Tibial artery (tissue), 4 donors: ENCODE data around the gene USHBP1.
"Not testable (repeated sequence)": the region's sequence is repeated elsewhere in the genome, so short reads cannot be mapped to it uniquely, and the experiment has no call there.

Experiments used
- DNase-seq, 2 donors: peaks; one replicate each; pipeline ENCODE4 v3.0.0-alpha.2; 2019
- H3K27ac ChIP-seq, 2 donors: fragments of 200-600 bp; sonication (generic) in 1 of 2; 1 replicate in 1 of 2; 2 replicates in 1 of 2; pipeline ENCODE4 v1.5.1; 2018 to 2019; ENCODE audit warnings: mild to moderate bottlenecking in 1 of 2
- H3K27me3 ChIP-seq, 2 donors: fragments of 200-600 bp; sonication (generic) in 1 of 2; one replicate each; pipeline versions ENCODE4 v1.5.1 to v1.6.0; 2016 to 2019
- H3K36me3 ChIP-seq, 3 donors: fragments of 200-600 bp; sonication (generic) in 2 of 3; one replicate each; pipeline ENCODE4 v1.5.1; 2016 to 2019; ENCODE audit warnings: mild to moderate bottlenecking in 2 of 3
- H3K4me1 ChIP-seq, 4 donors: fragments of 200-600 bp; sonication (generic) in 2 of 4; 1 replicate in 3 of 4; 2 replicates in 1 of 4; pipeline ENCODE4 v1.5.1; 2016 to 2019
- H3K4me3 ChIP-seq, 2 donors: fragments of 200-600 bp; sonication (generic) in 1 of 2; 1 replicate in 1 of 2; 2 replicates in 1 of 2; pipeline ENCODE4 v1.5.1; 2018 to 2019; ENCODE audit warnings: mild to moderate bottlenecking in 2 of 2
- H3K9me3 ChIP-seq, 3 donors: fragments of 200-600 bp; sonication (generic) in 1 of 3; one replicate each; pipeline ENCODE4 v1.5.1; 2016 to 2019
- CTCF ChIP-seq, 2 experiments: fragments of 200-600 bp in 1 of 2; fragments of 450-650 bp in 1 of 2; IDR thresholded peaks; one replicate each; pipeline ENCODE4 v1.5.1; 2017 to 2019; ENCODE audit warnings: antibody characterized with exemption in 2 of 2, mild to moderate bottlenecking in 1 of 2, moderate library complexity in 1 of 2
- intact Hi-C: fragments of 100-400 bp; cut with DNase I; formaldehyde crosslinking; loops from one replicate; pipeline ENCODE4 v1.15.0; 2023; ENCODE audit warnings: low total_unique reads

USHBP1 gene

GRCh38 chr19:17300992-17301619, 36.6 kb upstream of the USHBP1 start:
- H3K4me1 ChIP-seq = peaks cover 0 to 34% (median 26%) of the 10 kb centered on the region in 4 donors
- H3K4me3 ChIP-seq = no peak overlapping the region
- peaks cover 0 to 39% (median 13%) of the 10 kb centered on the region in 3 donors for H3K36me3 ChIP-seq
- no peak overlapping the region for H3K27ac ChIP-seq
- intact Hi-C loops = loop anchor here (5.0 kb wide), 1 partner anchor 86 kb away; no protein-coding TSS in a partner anchor
- DNase-seq = no peak
- H3K27me3 ChIP-seq = no peaks in the 10 kb centered on the region
- no peaks in the 10 kb centered on the region for H3K9me3 ChIP-seq
- TF ChIP-seq CTCF (IDR thresholded peaks at IDR 0.05) = no peak

- H3K4me3 ChIP-seq = no peak overlapping the region
- intact Hi-C loops = no loop called here
- TF ChIP-seq CTCF (IDR thresholded peaks at IDR 0.05) = no peak
- no peaks in the 10 kb centered on the region for H3K27me3 ChIP-seq
- DNase-seq = no peak
- H3K9me3 ChIP-seq = no peaks in the 10 kb centered on the region
- H3K36me3 ChIP-seq = peaks cover 0 to 47% (median 13%) of the 10 kb centered on the region in 3 donors
- no peak overlapping the region for H3K27ac ChIP-seq
- peaks cover 0 to 11% (median 5%) of the 10 kb centered on the region in 4 donors for H3K4me1 ChIP-seq
These were observed 32.4 kb upstream of the USHBP1 start for GRCh38 chr19:17296976-17297375.

- intact Hi-C loops = no loop called here
- no peak for TF ChIP-seq CTCF (IDR thresholded peaks at IDR 0.05)
- no peak overlapping the region for H3K27ac ChIP-seq
These were observed 31.7 kb upstream of the USHBP1 start for GRCh38 chr19:17296273-17296672.

GRCh38 chr19:17295551-17295950, 31.0 kb upstream of the USHBP1 start:
- Histone ChIP-seq H3K36me3 (peaks cover 0 to 37% (median 7%) of the 10 kb centered on the region in 3 donors), H3K4me1 (peaks cover 0 to 12% (median 8%) of the 10 kb centered on the region in 4 donors)
- DNase-seq, H3K4me3 ChIP-seq, H3K27ac ChIP-seq, H3K27me3 ChIP-seq, intact Hi-C loops, H3K9me3 ChIP-seq: not testable (repeated sequence)

More at GRCh38 chr19:17296273-17296672, 31.7 kb upstream of the USHBP1 start:
- H3K4me3 ChIP-seq = no peak overlapping the region
- no peak for DNase-seq
- peaks cover 0 to 44% (median 13%) of the 10 kb centered on the region in 3 donors for H3K36me3 ChIP-seq
- peaks cover 0 to 12% (median 8%) of the 10 kb centered on the region in 4 donors for H3K4me1 ChIP-seq
- H3K9me3 ChIP-seq = no peaks in the 10 kb centered on the region
- no peaks in the 10 kb centered on the region for H3K27me3 ChIP-seq

GRCh38 chr19:17294051-17294891, 29.7 kb upstream of the USHBP1 start:
- intact Hi-C loops = no loop called here

More at GRCh38 chr19:17294051-17294891, 29.7 kb upstream of the USHBP1 start:
- H3K36me3 ChIP-seq = peaks cover 0 to 26% (median 7%) of the 10 kb centered on the region in 3 donors
- no peak overlapping the region for H3K4me3 ChIP-seq
- DNase-seq = no peak
- no peaks in the 10 kb centered on the region for H3K9me3 ChIP-seq
- H3K27ac ChIP-seq = no peak overlapping the region
- H3K27me3 ChIP-seq = peaks cover 0 to 3% of the 10 kb centered on the region in 2 donors
- H3K4me1 ChIP-seq = peaks cover 0 to 17% (median 8%) of the 10 kb centered on the region in 4 donors
- TF ChIP-seq CTCF (IDR thresholded peaks at IDR 0.05) = no peak
